HG03139 (cell line): ENCODE measurements around the gene CPO.
"Not testable (repeated sequence)": the region's sequence is repeated elsewhere in the genome, so short reads cannot be mapped to it uniquely, and the experiment has no call there.

Source experiments
- ATAC-seq: cut with Tn5 transposase; IDR thresholded peaks from one replicate; pipeline ENCODE4 v1.9.1; 2021; ENCODE audit not compliant: unreplicated experiment

The CPO gene

DNA sequence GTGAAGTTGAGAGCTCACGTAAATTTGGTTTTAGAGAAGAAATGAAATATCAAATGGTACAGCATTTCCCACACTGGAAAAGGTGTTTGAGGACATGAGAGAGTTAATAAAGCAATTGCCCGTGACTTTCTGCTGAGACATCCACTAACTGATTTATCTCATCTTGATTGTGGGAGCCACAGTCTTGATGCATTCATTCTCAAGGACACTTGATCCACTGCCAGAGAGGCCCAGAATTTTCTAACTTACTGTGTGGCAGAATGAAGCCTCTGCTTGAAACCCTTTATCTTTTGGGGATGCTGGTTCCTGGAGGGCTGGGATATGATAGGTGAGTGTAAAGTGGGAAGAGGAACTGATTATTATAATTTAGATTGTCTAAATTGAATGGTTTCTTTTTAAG lies at the start of gene CPO:
TSS of gene CPO (plus strand) at position 179 of the 400 bp plus-strand sequence. CDS start at position 261, 82 bp downstream.
- no peak for ATAC-seq

- no peak for ATAC-seq
Measured at GRCh38 chr2:206890179-206890578, 49.1 kb upstream of the CPO start.

GRCh38 chr2:206890926-206891325 lies 48.4 kb upstream of the CPO start:
- no peak for ATAC-seq

- no peak for ATAC-seq
Measured at GRCh38 chr2:206915121-206915520, 24.2 kb upstream of the CPO start.

DNA sequence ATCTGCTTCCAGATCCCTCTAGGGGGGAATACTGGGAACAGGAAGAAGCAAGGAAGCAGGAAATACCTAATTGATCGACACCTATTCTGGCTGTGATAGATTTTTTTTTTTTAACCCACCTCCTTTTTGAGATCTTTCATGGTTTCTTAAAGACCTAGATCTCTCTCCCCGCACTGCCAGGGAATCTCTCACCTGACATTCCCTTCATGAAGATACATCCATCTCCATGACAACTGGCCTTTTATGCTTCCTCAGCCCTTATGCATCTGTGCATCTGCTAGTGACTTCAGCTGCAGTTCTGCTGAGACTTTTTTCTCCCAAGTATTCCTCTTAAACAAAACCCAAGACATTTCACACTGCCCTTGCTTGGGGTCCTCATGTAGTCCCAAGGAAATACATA lies 21.1 kb upstream of the CPO start:
- no peak for ATAC-seq

DNA sequence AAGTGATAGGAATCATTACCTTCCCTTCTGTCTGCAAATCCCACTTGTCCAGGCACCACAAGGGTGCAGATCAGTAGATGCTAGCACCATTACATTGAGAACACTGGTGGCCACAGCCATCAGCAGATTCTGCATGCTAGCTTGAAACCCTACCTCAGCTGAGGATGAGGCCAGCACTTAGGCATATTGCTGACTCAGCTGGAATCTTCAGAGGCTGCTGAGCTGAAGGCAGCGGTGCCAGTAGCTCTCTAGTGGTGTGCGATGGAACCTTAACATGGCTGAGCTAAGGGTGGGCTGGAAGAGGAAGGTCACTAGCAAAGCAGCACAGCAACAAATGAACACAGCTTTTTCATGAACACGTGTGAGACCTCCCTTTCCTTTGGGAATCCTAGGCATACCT lies 19.0 kb upstream of the CPO start:
- ATAC-seq = no peak

- no peak for ATAC-seq
Measured at GRCh38 chr2:206920951-206921350, 18.4 kb upstream of the CPO start.

DNA sequence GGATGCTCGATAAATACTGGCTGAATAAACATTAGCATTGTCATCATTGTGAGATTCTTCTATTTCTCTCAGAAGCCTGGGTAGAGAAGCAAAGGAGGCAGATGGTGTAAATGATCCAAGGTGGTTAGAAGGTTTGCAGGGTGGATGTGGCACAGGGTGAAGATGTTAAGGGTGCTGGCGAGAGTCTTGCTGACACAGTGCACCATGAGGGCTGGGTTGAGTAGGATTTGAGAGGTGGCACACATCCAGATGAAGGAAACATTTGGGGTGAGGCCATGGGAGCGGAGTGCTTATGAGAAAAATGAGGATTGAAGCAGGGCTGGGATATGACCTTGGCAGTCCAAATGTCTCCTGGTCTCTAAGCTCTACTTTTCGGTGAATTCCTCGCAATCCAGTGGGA lies 17.8 kb upstream of the CPO start:
- ATAC-seq = no peak

GRCh38 chr2:206935991-206936842 lies 3.1 kb upstream of the CPO start:
- no peak for ATAC-seq

DNA sequence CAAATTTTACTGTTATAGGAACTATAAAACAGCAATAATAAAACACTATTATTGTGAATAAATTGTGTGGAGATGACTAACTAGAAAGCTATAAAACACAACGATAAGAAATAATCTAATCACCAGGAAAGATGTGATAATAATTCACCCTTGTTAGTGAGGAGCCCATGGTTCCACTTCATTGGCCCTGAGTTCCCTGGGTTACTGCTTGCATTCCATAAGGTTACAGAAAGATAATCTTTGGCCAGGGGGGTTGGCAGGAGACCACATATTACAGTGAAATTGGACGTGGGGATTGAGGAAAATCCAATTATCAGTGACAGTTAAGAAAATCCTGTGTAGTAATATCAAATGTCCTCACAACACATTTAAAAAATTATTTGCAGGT lies 2.5 kb upstream of the CPO start:
- no peak for ATAC-seq

DNA sequence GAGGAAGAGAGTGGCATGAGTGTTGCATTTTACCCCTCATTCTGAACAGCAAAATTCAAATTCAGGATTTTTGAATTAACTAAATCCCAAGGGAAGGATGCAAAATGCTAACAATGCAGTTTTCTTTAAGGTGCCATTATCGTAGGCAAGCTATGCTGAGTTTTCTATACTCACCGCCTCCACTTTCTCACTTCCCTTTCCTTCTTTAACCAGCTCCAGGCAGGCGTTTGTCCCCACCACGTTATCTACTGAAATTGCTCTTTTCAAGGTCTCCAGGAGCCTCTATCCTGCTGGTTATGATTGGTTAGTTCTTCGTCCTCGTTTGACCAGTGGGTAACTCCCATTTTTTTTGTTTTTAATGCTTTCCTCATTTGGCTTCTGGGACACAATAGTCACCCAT lies 1.8 kb upstream of the CPO start:
- peak; percentile 76 for ATAC-seq

- no peak for ATAC-seq
Measured at GRCh38 chr2:206940546-206940945, 1.2 kb downstream of the CPO start.

DNA sequence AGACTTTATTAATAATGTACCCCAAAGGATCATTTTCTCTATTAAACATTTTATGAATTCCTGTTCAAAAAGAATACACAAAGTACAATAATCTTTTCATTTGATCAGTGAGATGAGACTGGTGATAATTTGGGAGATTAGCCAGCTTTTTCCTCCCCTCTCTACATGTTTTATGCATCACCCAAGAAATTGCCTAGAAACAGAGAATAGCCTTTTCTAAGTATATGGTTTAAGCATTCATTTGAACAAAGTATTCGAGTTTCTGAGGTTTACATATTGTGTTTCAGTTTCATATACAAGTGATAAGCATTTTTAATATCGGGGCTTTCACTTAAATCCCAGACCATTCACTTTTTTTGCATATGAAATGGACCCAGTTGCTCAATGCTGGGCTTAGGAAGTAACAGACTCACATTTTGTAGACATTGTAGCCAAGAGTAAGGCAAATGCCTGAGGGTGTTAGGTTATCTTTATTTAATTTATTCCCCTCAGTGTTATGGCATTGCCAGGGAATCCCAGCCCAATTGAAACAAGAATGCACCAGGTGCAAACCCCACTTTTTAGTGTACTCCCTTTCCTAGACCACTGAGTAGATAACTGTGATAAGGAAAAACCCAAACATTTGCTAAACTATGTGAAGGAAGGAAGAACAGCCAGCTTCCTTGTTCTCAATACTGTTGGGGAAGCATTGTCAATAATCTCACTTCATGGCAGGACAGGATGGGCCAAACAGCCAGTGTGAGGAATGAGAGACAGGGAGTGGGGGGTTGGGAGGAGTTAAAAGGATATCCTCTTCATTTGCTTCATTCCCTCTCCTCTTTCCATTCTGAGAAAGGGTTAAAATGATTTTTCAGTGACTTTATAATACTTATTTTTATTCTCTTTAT lies 3.5 kb downstream of the CPO start:
- no peak for ATAC-seq

DNA sequence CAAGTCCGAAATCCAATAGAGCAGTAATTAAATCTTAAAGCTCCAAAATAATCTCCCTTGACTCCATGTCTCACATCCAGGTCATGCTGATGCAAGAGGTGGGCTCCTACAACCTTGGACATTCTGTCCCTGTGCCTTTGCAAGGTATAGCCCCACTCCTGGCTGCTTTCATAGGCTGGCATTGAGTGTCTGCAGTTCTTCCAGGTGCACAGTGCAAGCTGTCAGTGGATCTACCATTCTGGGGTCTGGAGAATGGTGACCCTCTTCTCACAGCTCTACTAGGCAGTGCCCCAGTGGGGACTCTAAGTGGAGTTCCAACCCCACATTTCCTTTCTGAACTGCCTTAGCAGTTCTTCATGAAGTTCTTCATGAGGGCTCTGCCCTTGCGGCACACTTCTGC lies 14.1 kb downstream of the CPO start:
- not testable (repeated sequence) for ATAC-seq

GRCh38 chr2:206955253-206955652 lies 15.9 kb downstream of the CPO start:
- ATAC-seq = no peak

GRCh38 chr2:206958261-206958660 lies 18.9 kb downstream of the CPO start:
- no peak for ATAC-seq

DNA sequence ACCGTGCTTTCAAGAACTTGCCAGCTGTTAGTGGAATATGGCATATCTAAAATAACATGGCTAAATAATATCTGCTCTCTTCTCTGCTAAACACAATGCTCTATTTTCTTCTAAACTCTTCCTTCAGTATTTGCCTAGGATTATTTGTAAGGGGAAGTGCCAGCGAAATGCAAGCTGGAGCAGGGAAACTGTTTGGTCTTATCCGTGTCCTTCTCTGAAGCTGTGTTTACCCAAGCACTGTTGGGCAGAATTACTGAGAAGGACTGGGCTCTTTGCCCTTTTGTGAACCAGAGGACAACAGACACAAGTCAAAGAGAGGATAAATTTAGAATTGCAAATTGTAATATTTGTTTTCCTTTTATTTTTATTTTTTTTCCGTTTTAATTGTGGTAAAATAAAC lies 23.6 kb downstream of the CPO start:
- no peak for ATAC-seq

- ATAC-seq = no peak
Measured at GRCh38 chr2:206968134-206969086, 29.1 kb downstream of the CPO start.

DNA sequence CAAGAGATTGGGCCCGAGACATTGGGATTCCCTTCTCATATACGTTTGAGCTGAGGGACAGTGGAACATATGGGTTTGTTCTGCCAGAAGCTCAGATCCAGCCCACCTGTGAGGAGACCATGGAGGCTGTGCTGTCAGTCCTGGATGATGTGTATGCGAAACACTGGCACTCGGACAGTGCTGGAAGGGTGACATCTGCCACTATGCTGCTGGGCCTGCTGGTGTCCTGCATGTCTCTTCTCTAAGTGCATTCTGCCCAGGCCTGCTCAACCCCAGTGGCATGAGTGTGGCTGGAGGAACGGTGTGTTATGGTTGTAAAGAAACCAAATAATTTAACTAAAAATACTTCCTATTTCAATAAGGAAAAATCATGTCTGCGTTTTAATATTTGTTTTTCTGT lies 29.9 kb downstream of the CPO start:
- no peak for ATAC-seq

- no peak for ATAC-seq
Measured at GRCh38 chr2:206970589-206971360, 31.5 kb downstream of the CPO start.
